ENCODE results near the gene CENPU.

GRCh38 chr4:184699941-184700340, 34.0 kb downstream of the CENPU start:
- TF ChIP-seq EZH2 (IDR thresholded peaks at IDR 0.05; ENCODE audit: low read length, unreplicated experiment) (no peak), CTCF (conservative IDR thresholded peaks at IDR 0.05; ENCODE audit: low read depth, low read length) (no peak)
